ENCODE results near the gene SRSF5. TPM values are rescaled to one million over a fixed set of nuclear protein-coding genes. Genes with fewer than 3 reads are reported as not detected.

Gene SRSF5
- total RNA-seq, 1 experiment from 2014 or later = 121 TPM

DNA sequence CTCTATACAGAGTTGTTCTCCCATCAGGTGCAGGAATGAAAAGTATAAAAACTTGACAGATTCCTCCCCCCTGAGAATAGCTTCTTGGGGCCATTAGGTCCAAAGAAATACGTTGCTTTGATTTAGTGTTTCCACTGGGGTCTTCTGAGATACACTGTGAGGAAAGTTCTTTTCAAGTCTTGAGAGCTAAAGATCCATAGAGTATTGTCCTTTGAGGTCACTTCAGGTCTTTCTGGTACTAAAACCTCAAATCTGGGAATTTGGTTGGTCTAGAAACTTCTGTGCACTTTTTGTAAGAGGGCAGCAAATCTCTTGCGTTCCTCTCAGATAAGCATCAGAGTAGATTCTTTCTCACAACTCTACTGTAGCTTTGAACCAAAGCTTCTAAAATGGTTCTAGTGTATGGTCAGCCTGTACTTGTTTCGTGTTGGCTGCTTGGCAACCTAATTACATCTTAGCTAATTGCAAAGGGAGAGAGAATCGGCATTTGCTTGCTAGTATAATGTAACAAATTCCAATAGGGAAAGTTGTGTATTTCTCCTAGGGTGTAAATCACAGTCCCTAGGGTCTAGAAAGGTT lies 10.0 kb downstream of the SRSF5 start:
- no peaks in the 10 kb centered on the region; the same call in 1 of the 2 replicates for H3K9me3 ChIP-seq (replicated peaks)
- H3K27me3 ChIP-seq (replicated peaks) = no peaks in the 10 kb centered on the region
- H3K27ac ChIP-seq = no peak overlapping the region
- H3K4me3 ChIP-seq = no peak overlapping the region
- DNase-seq (ENCODE audit: low read depth in 1 of 2, low spot score in 2 of 2) = no peak
- H3K4me1 ChIP-seq (replicated peaks) = no peaks in the 10 kb centered on the region
- H3K36me3 ChIP-seq = peaks cover 84% of the 10 kb centered on the region

GRCh38 chr14:69779088-69779487 lies 12.1 kb downstream of the SRSF5 start:
- no peak for DNase-seq (ENCODE audit: low read depth in 1 of 2, low spot score in 2 of 2)
- peaks cover 63% of the 10 kb centered on the region for H3K36me3 ChIP-seq
- H3K4me3 ChIP-seq = no peak overlapping the region
- H3K9me3 ChIP-seq (replicated peaks) = no peaks in the 10 kb centered on the region; the same call in 1 of the 2 replicates
- H3K4me1 ChIP-seq (replicated peaks) = no peaks in the 10 kb centered on the region
- H3K27ac ChIP-seq = no peak overlapping the region
- H3K27me3 ChIP-seq (replicated peaks) = no peaks in the 10 kb centered on the region

DNA sequence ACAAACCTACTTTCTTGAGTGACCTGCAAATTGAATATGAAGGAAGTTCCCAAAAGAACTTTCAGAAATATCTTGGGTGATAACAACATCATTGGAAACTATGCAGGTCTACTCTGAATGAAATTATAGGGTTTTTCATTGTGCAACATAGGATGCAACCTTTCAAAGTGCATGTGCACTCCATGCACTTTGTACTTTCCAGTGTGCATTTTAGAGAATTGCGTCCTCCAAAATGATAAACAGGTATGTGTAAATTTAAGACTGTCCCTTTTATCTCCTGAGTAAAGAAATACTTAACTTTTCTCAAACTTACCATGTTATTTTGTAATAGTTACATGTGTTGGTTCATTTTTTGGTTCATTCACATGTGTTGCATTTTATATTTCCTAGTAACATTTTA lies 13.2 kb downstream of the SRSF5 start:
- no peak for DNase-seq (ENCODE audit: low read depth in 1 of 2, low spot score in 2 of 2)
- no peak overlapping the region for H3K27ac ChIP-seq
- no peak overlapping the region for H3K4me3 ChIP-seq
- H3K27me3 ChIP-seq (replicated peaks) = no peaks in the 10 kb centered on the region
- H3K4me1 ChIP-seq (replicated peaks) = no peaks in the 10 kb centered on the region
- peaks cover 53% of the 10 kb centered on the region for H3K36me3 ChIP-seq
- H3K9me3 ChIP-seq (replicated peaks) = no peaks in the 10 kb centered on the region; the same call in 1 of the 2 replicates

GRCh38 chr14:69780952-69781351 lies 14.0 kb downstream of the SRSF5 start:
- peaks cover 44% of the 10 kb centered on the region for H3K36me3 ChIP-seq
- H3K27me3 ChIP-seq (replicated peaks) = no peaks in the 10 kb centered on the region
- H3K4me3 ChIP-seq = no peak overlapping the region
- no peak overlapping the region for H3K27ac ChIP-seq
- no peak for DNase-seq (ENCODE audit: low read depth in 1 of 2, low spot score in 2 of 2)
- no peaks in the 10 kb centered on the region; the same call in 1 of the 2 replicates for H3K9me3 ChIP-seq (replicated peaks)
- no peaks in the 10 kb centered on the region for H3K4me1 ChIP-seq (replicated peaks)

- Histone ChIP-seq H3K4me3 (no peak overlapping the region), H3K9me3 (replicated peaks) (no peaks in the 10 kb centered on the region), H3K4me1 (replicated peaks) (no peaks in the 10 kb centered on the region), H3K36me3 (peaks cover 6% of the 10 kb centered on the region), H3K27me3 (replicated peaks) (no peaks in the 10 kb centered on the region), H3K27ac (no peak overlapping the region)
- no peak for DNase-seq (ENCODE audit: low read depth in 1 of 2, low spot score in 2 of 2)
Measured at GRCh38 chr14:69784942-69785341, 18.0 kb downstream of the SRSF5 start.

- DNase-seq (ENCODE audit: low read depth in 1 of 2, low spot score in 2 of 2) = no peak
- Histone ChIP-seq H3K9me3 (replicated peaks) (no peaks in the 10 kb centered on the region), H3K4me1 (replicated peaks) (no peaks in the 10 kb centered on the region), H3K27ac (no peak overlapping the region), H3K27me3 (replicated peaks) (0 out of 2 replicates have a peak, but pooled peaks cover 4% of the 10 kb centered on the region), H3K36me3 (no peaks in the 10 kb centered on the region), H3K4me3 (no peak overlapping the region)
Measured at GRCh38 chr14:69786603-69787002, 19.7 kb downstream of the SRSF5 start.

DNA sequence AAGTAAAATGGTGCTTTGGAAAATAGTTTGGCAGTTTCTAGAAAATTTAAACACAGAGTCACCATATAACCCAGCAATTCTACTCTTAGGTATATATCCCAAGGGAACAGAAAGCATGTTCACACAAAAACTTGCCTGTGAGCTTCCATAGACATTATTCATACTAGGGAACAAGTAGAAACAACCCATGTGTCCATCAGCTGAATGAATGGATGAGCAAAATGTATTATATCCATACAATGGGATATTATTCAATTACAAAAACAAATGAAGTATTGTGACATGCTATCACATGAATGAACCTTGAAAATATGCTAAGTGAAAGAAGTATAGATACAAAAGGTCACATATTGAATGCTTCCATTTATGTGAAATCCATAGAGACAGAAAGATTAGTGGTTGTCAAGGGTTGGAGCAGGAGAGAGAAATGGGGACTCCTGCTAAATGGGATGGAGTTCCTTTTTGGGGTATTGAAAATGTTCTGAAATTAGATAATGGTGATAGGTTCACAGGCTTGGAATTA lies 22.2 kb downstream of the SRSF5 start:
- no peaks in the 10 kb centered on the region for H3K4me1 ChIP-seq (replicated peaks)
- DNase-seq (ENCODE audit: low read depth in 1 of 2, low spot score in 2 of 2) = no peak
- H3K4me3 ChIP-seq = no peak overlapping the region
- H3K9me3 ChIP-seq (replicated peaks) = no peaks in the 10 kb centered on the region
- H3K36me3 ChIP-seq = no peaks in the 10 kb centered on the region
- H3K27me3 ChIP-seq (replicated peaks) = 0 out of 2 replicates have a peak, but pooled peaks cover 4% of the 10 kb centered on the region
- no peak overlapping the region for H3K27ac ChIP-seq

DNA sequence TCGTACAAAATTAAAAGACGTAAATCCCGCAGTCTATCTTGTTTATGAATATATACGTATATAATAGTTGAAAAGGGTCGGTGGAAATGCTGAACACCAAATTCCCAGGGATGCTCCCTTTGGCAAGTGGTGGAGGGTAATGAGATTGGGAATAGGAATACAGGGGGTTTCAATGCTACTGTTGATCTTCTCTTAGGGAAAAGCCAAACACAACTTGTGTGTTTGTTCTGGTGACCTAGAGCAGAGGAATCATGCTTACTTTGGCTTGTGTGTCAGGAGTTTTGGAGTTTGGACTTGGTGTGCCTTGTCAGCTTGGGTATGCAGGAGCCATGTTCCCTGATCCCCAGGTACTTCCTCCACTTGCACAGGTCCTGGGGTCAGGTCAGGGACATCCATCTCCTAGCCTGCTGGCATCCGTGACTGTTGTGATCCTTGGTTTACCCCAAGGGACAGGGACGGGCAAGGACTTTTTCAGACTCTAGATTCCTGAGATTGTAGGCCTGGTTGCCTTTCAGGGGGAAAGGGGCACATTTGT lies 26.0 kb downstream of the SRSF5 start:
- DNase-seq (ENCODE audit: low read depth in 1 of 2, low spot score in 2 of 2) = no peak
- no peaks in the 10 kb centered on the region for H3K36me3 ChIP-seq
- H3K9me3 ChIP-seq (replicated peaks) = no peaks in the 10 kb centered on the region
- 0 out of 2 replicates have a peak, but pooled peaks cover 4% of the 10 kb centered on the region for H3K27me3 ChIP-seq (replicated peaks)
- H3K27ac ChIP-seq = no peak overlapping the region
- H3K4me3 ChIP-seq = no peak overlapping the region
- no peaks in the 10 kb centered on the region for H3K4me1 ChIP-seq (replicated peaks)

DNA sequence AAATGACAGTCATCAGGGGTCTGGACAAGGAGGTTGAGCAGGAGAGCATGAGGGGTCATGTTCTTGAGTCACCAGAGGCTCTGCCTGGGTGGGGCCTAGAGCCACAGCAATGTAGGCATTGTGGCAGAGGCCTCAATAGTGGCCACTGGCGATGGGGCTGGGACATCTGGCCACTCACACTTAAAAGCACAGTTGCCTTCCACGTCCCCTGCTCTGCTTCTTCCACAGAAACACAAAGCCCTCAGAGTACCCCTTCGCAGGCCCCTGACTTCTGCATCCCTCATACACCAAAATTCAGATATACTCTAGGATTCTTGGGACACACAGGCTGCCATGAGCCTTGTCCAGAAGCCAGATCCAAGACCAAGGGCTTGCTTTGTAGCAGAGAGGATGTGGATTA lies 27.8 kb downstream of the SRSF5 start:
- no peak overlapping the region for H3K27ac ChIP-seq
- 0 out of 2 replicates have a peak, but pooled peaks cover 4% of the 10 kb centered on the region for H3K27me3 ChIP-seq (replicated peaks)
- H3K9me3 ChIP-seq (replicated peaks) = no peaks in the 10 kb centered on the region
- DNase-seq (ENCODE audit: low read depth in 1 of 2, low spot score in 2 of 2) = no peak
- H3K36me3 ChIP-seq = no peaks in the 10 kb centered on the region
- no peaks in the 10 kb centered on the region for H3K4me1 ChIP-seq (replicated peaks)
- no peak overlapping the region for H3K4me3 ChIP-seq

DNA sequence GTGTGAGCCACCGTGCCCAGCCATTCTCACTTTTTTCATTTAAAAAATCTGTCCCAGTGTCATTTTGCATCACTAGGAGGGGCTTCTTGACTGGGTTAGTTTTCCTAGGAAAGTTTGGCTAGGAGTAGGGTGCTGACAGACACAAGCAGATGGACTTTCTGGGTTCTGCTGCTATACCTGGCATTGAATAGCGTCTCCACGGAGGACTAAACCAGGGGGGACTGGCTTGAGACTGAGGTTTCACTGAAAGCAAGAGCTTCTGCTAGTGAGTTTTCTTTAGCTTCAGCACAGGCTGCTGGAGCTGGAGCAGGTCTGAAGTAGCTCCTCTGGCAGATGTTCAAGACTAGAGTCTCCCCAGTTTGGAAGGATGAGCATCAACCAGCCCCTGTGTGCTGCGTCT lies 28.7 kb downstream of the SRSF5 start:
- no peaks in the 10 kb centered on the region for H3K4me1 ChIP-seq (replicated peaks)
- peaks cover 2% of the 10 kb centered on the region; the same call in 1 of the 2 replicates for H3K27me3 ChIP-seq (replicated peaks)
- DNase-seq (ENCODE audit: low read depth in 1 of 2, low spot score in 2 of 2) = no peak
- H3K27ac ChIP-seq = no peak overlapping the region
- H3K4me3 ChIP-seq = no peak overlapping the region
- H3K36me3 ChIP-seq = no peaks in the 10 kb centered on the region
- H3K9me3 ChIP-seq (replicated peaks) = no peaks in the 10 kb centered on the region

GRCh38 chr14:69796797-69797500 lies 30.0 kb downstream of the SRSF5 start, which contains the start of gene SLC10A1:
Gene SLC10A1 (minus strand): TSS chr14:69797241. CDS start chr14:69797155, 86 bp downstream.
- H3K27ac ChIP-seq = no peak within 1 kb of the TSS
- DNase-seq (ENCODE audit: low read depth in 1 of 2, low spot score in 2 of 2) = no peak
- peaks cover 3% of the 10 kb centered on the region; the same call in 1 of the 2 replicates for H3K27me3 ChIP-seq (replicated peaks)
- no peak within 1 kb of the TSS for H3K4me3 ChIP-seq
- H3K4me1 ChIP-seq (replicated peaks) = no peaks in the 10 kb centered on the region
- H3K9me3 ChIP-seq (replicated peaks) = no peaks in the 10 kb centered on the region
- H3K36me3 ChIP-seq = no peaks in the 10 kb centered on the region

- H3K27me3 ChIP-seq (replicated peaks) = peaks cover 3% of the 10 kb centered on the region; the same call in 1 of the 2 replicates
- H3K4me1 ChIP-seq (replicated peaks) = no peaks in the 10 kb centered on the region
- H3K9me3 ChIP-seq (replicated peaks) = no peaks in the 10 kb centered on the region
Measured at GRCh38 chr14:69797573-69798338, 30.8 kb downstream of the SRSF5 start.

DNA sequence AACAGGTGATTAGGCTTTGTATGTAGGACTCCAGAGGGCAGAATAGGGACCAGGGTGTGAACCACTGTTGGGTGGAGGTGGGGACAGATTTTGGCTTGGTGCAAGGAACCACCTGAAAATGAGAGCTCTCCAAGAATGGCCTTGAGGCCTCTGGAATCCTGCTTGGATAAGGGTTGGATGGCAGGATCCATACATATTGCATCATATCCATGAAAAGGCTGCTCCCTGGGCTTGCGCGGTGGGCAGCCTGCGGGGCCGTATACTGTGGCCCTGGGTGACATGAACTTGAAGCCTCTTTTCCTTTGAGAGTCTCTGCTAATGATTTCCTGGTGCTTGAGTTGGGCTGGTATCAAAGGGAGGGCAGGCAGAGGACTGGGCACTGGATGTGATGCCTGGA lies 31.4 kb downstream of the SRSF5 start:
- H3K9me3 ChIP-seq (replicated peaks) = no peaks in the 10 kb centered on the region
- H3K36me3 ChIP-seq = no peaks in the 10 kb centered on the region
- DNase-seq (ENCODE audit: low read depth in 1 of 2, low spot score in 2 of 2) = no peak
- no peak overlapping the region for H3K4me3 ChIP-seq
- H3K27me3 ChIP-seq (replicated peaks) = peaks cover 3% of the 10 kb centered on the region; the same call in 1 of the 2 replicates
- no peaks in the 10 kb centered on the region for H3K4me1 ChIP-seq (replicated peaks)
- no peak overlapping the region for H3K27ac ChIP-seq

More at GRCh38 chr14:69797573-69798338, 30.8 kb downstream of the SRSF5 start:
- DNase-seq (ENCODE audit: low read depth in 1 of 2, low spot score in 2 of 2) = no peak
- Histone ChIP-seq H3K27ac (no peak overlapping the region), H3K4me3 (no peak overlapping the region), H3K36me3 (no peaks in the 10 kb centered on the region)

All from SJSA1 (cell line).